ENCODE measurements around the gene COX6A2.

COX6A2 gene

DNA sequence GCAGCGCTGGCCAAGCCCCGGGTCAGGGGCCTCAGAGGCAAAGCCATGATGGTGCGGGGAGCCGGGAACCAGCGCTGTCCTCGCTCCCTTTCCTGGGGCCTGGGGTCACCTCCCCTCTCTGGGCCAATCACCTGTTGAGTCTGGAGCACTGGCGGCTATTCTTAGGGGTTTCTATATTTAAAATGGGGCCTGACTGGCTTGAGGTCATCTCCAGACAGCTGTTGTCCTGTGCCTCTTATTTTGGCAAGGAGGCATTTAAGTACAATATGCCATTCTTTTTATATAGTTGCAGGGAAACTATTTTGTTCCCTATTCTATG, at the start of gene COX6A2:
Gene COX6A2, minus strand, starts transcription at position 82 of the 319 bp plus-strand sequence. Its CDS starts 35 bp downstream, at position 47.
- no peak for DNase-seq

DNA sequence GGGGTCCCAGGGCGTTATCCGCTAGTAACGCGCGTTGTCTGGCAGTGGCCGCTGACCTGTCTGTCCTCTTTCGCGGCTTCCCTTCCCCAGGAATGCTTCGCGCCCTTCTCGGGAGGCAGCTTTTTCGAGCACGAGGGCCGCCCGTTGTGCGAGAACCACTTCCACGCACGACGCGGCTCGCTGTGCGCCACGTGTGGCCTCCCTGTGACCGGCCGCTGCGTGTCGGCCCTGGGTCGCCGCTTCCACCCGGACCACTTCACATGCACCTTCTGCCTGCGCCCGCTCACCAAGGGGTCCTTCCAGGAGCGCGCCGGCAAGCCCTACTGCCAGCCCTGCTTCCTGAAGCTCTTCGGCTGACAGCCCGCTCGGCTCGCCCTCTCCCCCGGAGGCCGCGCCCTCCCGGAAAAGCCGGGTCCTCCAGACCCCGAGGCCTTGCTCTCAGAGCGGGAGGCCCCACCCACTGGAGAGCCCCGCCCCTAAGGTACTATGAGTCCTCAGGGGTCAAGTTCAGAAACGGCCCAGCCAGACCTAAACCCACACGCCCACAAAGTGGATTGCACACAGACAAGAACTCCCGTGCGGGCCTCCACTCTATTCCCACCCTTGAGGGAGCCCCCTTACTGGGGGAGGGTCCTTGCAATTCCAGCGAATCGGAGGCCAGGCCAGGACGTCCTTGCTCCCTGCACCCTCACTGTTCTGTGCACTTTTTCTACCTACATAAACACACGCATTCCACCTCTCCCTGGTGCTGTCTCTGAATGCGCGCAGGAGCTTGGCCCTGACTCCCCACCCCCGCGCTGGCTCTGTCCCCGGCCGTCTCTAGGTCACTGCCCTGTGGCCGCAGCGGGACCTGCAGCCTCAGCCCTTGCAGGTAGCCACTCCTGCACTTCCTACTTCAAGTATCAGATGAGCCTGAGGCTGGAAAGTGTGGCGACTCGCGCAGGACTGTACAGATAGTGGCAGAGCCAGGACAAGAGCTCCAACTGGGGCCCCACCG, 49.4 kb upstream of the COX6A2 start:
- peak; percentile 53 for DNase-seq

DNA sequence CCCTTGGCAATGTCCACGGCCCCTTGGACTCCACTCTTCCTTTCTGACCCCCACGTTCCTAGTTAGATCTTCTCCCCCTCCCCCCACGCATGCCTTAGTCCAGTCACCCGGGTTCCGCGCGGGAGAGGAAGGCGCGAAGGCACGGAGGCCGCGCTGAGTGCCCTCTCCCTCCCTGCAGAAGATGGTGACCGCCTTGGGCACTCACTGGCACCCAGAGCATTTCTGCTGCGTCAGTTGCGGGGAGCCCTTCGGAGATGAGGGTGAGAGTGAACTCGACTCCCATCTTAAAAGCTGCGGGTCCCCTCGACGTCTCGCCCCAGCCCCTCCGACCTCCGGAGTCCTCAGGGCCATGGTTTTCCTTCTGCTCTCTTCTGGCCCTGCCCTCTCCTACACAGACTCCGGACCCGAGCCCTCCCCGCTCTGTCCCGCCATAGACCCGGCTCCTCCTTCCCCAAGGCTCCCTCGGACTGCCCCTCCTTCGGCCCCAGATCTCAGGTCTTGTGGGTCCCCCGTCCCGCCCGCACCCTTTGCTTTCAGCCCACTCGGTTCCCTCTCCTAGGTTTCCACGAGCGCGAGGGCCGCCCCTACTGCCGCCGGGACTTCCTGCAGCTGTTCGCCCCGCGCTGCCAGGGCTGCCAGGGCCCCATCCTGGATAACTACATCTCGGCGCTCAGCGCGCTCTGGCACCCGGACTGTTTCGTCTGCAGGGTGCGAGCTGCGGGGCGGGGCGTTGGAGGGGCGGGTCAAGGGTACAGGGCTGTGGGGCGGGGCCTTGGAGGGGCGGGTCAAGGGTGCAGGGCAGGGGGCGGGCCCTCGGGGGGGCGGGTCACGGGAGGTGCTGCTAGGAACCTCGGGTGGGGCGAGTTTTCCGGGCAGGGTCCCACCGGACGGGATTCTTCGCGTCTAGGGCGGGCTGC, 48.4 kb upstream of the COX6A2 start:
- DNase-seq, result peak; percentile 86

DNA sequence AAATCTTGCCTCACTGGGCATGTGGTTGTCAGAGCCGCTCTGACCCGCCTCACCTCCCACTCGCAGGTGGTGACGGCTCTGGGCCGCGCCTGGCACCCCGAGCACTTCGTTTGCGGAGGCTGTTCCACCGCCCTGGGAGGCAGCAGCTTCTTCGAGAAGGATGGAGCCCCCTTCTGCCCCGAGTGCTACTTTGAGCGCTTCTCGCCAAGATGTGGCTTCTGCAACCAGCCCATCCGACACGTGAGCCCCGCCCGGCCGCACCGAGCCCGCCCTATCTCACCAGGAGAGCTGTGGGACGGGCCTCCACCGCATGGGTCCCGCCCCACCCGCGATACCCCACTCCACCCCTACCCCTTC, 47.8 kb upstream of the COX6A2 start:
- no peak for DNase-seq

DNA sequence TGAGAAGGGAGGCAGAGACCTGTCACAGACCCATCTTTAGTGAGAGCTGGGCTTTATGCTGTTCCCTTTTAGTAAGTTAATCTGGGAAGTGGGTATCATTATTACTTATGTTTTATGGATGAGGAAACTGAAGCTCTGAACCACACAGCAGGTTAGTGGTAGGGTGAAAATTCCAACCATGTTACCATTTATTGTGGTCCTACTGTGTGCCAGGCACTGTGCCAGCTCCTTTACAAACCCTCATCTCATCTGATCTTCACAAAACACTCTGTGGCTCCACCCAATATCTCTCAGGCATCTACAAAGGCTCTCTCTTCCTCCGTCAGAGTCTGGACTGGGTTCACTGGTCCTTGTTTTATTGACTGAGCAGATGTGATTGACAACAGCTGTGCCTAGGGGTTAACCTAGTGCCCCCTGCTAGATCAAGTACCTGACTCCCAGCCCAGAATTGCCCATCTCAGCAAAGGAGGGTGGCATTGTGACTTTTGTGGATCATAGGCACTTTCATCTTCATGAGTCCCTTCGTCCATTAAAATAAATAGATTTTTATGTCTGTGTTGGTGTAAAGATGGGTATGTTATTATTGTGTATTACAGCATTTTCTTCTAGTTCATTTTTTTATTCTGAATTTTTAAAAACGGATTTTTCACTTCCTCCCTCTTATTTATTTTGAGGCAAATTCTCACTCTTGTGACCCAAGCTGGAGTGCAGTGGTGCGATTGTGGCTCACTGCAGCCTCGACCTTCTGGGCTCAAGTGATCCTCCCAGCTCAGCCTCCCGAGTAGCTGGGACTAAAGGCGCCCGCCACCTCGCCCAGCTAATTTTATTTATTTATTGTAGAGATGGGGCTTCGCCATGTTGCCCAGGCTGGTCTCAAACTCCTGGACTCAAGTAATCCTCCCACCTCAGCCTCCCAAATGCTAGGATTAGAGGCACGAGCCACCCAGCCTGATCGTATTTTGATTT, 46.9 kb upstream of the COX6A2 start:
- DNase-seq, result no peak

DNA sequence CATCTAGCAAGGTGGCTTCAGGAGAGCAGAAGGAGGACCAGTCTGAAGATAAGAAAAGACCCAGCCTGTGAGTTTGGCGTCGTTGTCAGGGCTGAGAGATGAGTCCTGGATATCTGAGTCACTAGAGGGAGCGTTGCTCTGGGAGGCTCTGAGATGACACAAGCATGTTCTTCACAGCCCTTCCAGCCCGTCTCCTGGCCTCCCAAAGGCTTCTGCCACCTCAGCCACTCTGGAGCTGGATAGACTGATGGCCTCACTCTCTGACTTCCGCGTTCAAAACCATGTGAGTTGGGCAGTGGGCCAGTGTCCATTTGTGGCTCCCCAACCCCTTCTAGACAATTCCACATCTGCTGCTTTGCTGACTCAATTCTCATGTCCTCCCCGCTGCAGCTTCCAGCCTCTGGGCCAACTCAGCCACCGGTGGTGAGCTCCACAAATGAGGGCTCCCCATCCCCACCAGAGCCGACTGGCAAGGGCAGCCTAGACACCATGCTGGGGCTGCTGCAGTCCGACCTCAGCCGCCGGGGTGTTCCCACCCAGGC, 46.1 kb upstream of the COX6A2 start:
- no peak for DNase-seq

DNA sequence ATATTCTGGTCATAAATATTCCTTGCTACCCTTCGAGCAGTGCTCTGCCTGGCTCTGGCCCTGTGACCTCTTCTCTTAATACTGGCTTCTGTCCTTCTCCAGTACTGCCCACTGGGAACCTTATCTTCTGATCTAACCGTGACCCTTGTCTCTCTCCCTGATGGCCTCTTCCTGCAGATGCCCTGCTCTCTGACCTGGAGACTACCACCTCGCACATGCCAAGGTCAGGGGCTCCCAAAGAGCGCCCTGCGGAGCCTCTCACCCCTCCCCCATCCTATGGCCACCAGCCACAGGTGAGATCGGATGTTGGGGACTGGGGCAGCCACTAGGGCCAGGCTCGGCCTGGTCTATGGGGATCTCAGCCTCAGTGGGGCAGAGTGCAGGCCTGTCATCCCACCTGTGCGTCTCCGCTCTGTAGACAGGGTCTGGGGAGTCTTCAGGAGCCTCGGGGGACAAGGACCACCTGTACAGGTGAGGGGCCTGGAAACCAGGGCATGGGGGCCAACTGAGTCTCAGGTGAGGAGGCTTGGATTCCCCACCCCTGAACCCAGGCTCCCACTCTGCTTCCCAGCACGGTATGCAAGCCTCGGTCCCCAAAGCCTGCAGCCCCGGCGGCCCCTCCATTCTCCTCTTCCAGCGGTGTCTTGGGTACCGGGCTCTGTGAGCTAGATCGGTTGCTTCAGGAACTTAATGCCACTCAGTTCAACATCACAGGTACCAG, 45.3 kb upstream of the COX6A2 start:
- DNase-seq, result no peak

DNA sequence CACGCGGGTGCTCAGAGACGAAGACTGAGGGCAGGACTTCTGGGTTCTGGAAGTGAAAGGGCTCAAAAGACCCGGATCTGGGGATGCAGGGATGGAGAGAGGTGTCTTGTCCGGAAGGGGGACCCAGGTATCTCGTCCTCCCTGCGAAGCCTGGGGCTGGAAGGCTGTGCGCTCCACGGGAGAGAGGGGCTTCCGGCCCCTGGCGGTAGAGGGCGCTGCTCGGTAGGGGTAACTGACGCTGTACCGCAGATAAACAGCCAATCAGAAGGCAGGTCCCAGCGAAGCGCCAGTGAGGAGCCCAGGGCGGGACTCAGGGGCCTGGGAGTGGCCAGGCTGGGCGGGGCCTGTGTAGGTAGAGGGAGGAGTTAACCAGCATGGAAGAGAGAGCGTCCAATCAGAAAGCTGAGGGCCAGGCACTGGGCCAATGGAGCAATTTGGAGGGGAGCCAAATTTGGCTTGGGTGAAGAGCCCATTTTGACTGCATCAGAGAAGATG, 44.6 kb upstream of the COX6A2 start:
- peak; percentile 60 for DNase-seq

DNA sequence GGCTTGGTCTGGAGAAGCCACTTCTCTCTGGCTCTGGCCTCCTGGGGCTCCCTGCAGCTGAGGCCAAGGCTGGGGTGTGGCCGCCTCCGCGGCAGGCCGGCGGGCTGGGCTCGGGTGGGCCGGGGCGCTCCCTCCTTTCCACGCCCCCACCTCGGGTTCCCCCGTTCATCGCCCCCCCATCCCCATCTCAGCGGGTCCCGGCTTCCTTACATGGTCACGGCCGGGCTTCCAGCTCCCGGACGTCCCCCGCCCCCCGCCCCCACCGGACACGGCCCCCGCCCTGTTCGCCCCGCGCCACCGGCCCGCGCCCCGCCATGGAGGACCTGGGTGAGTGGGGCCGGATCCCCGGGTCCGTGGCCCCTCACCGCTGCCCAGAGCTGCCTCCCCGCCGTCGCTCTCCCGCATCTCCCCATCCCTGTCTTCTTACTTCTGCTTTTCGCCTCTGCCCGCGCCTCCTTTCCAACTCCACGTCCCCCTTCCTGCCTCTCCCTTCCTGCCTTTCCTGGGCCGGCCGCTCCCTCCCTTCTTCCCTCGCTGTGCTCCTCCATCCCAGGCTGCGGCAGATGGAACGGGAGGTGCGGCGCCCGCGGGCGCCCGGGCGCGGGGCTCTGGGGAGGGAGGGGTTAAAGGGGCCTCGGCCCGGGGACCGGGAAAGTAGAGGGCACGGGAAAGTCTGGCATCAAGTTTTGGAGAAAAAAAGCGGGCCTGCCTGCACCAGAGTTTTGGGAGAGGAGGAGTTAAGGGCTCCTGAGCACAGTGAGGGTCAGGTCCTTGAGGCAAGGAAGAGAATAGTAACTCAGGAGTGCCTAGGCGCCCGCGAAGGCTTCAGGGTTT, 43.9 kb upstream of the COX6A2 start, which contains the start of gene TGFB1I1:
Gene TGFB1I1, plus strand, starts transcription at position 278 of the 834 bp plus-strand sequence. Its CDS starts 37 bp downstream, at position 315.
- no peak for DNase-seq

DNA sequence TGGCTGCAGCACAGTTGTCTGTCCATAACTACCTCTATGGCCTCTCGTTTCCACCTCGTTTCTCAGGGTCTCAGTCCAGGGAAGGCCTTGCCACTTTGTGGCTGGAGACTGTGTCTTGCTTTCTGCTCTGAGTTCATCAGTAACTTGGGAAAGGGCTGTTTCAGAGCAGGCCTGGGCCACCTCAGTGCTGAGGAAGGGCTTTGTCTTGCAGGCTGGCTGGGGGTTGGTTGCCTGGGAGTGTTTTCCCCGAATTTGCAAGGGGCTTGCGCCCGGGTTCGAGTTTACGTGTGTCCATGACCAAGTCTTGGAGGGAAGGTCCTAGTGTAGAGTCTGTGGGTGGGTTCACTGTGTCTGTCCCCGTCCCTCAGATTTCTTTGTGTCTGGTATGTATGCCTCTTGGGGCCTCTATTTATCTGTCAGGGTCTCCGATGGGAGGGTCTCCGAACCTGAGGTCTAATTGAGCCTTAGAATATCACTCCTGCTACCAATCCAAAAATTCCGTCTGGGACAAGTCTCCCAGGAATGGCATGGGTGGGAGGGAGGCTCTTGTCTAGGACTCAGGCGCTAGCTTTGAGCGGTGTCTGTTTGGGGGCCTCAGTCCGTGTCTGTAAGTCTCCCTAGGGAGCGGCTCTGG, 43.2 kb upstream of the COX6A2 start:
- no peak for DNase-seq

DNA sequence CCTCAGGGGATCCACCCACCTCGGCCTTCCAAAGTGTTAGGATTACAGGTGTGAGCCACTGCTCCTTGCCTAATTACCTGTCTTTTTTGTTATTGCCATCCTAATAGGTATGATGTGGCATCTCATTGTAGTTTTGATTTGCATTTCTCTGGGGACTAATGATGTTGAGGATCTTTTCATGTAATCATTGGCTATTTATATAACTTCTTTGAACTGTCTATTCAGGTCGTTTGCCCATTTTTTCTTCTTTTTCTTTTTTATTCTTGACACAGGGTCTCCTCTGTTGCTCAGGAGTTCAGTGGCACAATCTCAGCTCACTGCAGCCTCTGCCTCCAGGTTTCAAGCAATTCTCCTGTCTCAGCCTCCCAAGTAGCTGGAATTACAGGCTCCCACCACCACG, 42.5 kb upstream of the COX6A2 start:
- no peak for DNase-seq

DNA sequence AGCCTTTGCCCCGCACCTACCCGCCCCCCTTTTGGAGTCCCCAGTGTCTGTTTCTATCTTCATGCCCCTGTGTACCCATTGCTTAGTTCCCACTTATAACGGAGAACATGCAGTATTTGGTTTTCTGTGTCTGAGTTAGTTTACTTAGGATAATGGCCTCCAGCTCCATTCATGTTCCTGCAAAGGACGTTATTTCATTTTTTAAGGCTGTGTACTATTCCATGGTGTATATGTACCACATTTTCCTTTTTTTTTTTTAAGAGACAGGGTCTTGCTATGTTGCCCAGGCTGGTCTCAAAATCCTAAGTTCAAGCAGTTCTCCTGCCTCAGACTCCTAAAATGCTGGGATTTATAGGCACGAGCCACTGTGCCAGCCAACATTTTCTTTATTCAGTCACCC, 39.7 kb upstream of the COX6A2 start:
- DNase-seq, result no peak

DNA sequence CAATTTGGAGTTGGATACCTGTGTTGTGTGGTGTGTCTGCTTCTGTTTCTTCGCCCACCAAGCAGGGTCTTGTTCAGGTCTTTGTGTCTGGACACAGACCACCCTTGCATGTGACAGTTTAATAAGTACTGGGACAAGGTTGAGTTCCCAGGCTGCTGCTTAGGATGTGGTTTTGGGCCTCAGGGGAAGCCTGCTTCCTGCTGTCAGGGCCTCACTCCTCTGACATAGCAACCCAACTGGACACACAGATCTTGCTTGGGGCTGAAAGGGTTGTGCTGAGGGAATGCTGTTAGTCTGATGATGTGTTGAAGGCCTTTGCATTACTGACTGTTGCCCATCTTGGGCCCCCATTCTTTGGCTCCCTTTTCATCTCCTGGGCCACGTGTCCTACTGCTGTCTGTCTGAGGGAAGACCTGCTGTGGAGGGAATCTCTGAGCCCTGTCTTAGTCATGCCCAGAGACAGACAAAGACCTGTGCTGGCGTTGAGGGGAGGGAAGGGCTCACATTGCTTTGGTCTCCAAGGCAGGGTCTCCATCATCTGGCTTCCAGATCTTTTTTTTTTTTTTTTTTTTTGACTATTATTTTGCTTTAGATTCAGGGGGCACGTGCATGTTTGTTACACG, 39.1 kb upstream of the COX6A2 start:
- no peak for DNase-seq

DNA sequence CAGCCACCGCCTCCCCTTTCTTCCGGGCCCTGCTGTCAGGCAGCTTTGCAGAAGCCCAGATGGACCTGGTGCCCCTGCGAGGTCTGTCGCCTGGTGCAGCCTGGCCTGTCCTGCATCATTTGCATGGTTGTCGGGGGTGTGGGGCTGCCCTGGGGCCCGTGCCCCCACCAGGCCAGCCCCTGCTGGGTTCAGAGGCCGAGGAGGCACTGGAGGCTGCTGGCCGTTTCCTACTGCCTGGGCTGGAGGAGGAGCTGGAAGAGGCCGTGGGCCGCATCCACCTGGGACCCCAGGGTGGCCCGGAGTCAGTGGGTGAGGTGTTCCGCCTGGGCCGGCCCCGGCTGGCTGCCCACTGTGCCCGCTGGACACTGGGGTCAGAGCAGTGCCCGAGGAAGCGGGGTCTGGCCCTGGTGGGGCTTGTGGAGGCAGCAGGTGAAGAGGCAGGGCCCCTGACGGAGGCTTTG, 38.3 kb upstream of the COX6A2 start:
- DNase-seq, result no peak

DNA sequence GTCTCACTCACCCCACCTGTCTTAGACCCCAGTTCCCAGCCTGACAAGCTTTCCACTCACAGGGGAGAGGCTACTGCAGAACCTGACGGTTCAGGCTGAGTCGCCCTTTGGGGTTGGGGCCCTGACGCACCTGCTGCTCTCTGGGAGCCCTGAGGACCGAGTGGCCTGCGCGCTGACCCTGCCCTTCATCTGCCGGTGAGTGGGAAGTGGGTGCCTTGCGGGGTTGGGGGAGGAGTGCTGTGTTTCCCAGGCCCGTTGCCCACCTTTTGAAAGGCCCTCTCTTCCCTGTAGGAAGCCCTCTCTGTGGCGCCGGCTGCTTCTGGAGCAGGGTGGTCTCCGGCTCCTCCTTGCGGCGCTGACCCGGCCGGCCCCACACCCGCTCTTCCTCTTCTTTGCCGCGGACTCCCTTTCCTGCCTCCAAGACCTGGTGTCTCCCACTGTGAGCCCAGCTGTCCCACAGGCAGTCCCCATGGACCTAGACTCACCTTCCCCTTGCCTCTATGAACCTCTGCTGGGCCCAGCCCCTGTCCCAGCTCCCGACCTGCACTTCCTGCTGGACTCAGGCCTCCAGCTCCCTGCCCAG, 37.7 kb upstream of the COX6A2 start:
- DNase-seq, result no peak

DNA sequence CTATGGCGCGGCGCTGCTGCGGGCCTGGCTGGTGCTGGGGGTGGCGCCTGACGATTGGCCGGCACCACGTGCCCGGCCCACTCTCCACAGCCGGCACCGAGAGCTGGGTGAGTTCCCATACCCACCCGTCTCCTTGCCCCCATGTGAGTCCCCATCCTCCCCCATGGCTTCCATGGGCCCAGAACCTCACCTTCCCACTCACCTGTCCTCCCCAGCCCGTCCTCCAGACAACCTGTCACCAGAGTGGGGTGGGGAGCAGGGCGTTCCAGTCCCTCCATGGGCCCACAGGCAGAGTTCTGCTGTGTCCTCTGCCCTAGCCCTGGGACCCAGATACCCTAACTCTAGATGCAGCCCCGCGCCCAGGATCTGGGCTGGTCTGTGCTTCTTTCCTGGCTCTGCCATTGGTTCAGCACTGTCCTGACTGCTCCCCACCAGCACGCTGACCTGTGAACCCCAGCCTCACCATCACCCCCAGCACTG, 36.7 kb upstream of the COX6A2 start:
- DNase-seq, result no peak

DNA sequence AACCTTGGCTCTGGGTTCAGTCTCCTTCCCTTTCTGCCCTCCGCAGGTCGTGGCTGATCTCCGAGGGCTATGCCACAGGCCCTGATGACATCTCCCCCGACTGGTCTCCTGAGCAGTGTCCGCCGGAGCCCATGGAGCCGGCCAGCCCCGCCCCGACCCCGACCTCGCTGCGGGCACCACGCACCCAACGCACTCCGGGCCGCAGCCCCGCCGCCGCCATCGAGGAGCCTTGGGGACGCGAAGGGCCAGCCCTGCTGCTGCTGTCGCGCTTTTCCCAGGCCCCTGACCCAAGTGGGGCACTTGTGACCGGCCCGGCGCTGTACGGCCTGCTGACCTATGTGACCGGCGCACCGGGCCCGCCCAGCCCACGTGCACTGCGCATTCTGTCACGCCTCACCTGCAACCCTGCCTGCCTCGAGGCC, 36.2 kb upstream of the COX6A2 start:
- no peak for DNase-seq

Measured in activated T-cell treated with anti-CD3 and anti-CD28 coated beads, Interleukin-2, amount 50 U/mL, for 1 hour (primary cell).